ENCODE measurements around the gene CIAPIN1.
"Not testable (repeated sequence)": the region's sequence is repeated elsewhere in the genome, so short reads cannot be mapped to it uniquely, and the experiment has no call there.

CIAPIN1 gene

GRCh38 chr16:57405097-57405496, 42.1 kb downstream of the CIAPIN1 start:
- Histone ChIP-seq H3K79me1 (ENCODE audit: low read length) (no peaks in the 10 kb centered on the region), H4K8ac (ENCODE audit: low read depth, low read length) (no peak overlapping the region)

DNA sequence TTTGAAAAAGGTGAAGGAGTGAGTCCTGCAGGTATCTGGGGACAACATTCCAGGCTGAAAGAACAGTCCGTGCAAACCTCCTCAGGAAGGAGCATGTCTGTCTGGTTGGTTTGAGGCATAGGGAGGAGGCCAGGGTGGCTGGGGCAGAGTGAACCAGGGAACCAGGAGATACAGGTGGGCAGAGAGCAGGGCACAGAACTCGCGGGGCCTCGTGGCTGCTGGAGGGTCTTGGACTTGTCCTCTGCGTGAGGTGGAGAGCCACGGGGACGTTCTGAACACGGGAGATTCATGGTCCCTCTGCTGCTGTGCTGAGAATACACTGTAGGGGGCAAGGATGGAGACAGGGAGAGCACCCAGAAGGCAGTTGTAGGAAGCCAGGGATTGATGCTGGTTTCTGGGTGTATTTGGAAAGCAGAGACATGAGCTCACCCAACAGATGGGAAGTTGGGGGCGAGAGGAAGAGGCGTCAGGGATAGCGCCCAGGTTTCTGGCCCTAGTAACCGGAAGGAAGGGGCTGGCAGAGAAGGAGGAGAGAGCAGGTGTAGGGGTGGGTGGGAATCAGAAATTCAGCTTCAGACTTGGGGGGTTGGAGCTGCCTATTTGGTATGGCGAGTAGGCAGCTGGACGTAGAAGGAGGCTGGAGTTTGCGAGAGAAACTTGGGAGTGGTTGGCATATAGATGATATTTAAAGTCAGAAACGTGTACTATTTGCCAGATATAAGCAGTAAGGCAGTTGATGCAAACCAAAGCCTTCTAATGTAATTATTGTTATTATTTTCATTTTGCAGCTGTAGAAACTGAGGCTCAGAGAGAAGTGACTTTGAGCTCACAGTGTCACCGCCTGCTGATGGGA, 43.0 kb downstream of the CIAPIN1 start, which contains the start of gene CCL17:
CCL17 (plus strand) TSS at position 803 of the 853 bp plus-strand sequence. CDS start 9,166 bp downstream, outside the sequence.
- Histone ChIP-seq H3K23ac (ENCODE audit: low read length) (no peak within 1 kb of the TSS), H3K4me1 (ENCODE audit: control insufficient read depth in 1 of 2, insufficient read depth in 2 of 2, low read length in 2 of 2) (no peaks in the 10 kb centered on the region), H3K27me3 (ENCODE audit: insufficient read depth, low read length) (no peaks in the 10 kb centered on the region), H3K9ac (ENCODE audit: low read length) (no peak within 1 kb of the TSS), H2AFZ (ENCODE audit: insufficient read depth, low read length, poor library complexity) (no peak within 1 kb of the TSS), H3K4me2 (ENCODE audit: low read length) (no peak within 1 kb of the TSS), H3K27ac (ENCODE audit: low read depth, low read length) (no peak within 1 kb of the TSS), H4K8ac (ENCODE audit: low read depth, low read length) (no peak within 1 kb of the TSS), H3K36me3 (ENCODE audit: control insufficient read depth in 1 of 2, insufficient read depth in 2 of 2, low read length in 2 of 2) (no peaks in the 10 kb centered on the region), H3K18ac (ENCODE audit: low read length) (no peak within 1 kb of the TSS), H2AK5ac (ENCODE audit: low read length) (no peak within 1 kb of the TSS), H3K4me3 (ENCODE audit: low read depth, low read length) (no peak within 1 kb of the TSS), H2BK120ac (ENCODE audit: insufficient read depth, low read length, poor library complexity) (no peak within 1 kb of the TSS), H3K4ac (ENCODE audit: low read depth, low read length) (no peak within 1 kb of the TSS), H2BK12ac (ENCODE audit: low read length) (no peak within 1 kb of the TSS), H3K9me3 (ENCODE audit: insufficient read depth, low read depth, low read length) (no peaks in the 10 kb centered on the region), H2BK5ac (ENCODE audit: low read depth, low read length, poor library complexity) (no peak within 1 kb of the TSS), H4K12ac (ENCODE audit: low read depth, low read length) (no peak within 1 kb of the TSS), H3K14ac (ENCODE audit: low read length) (no peak within 1 kb of the TSS), H4K91ac (ENCODE audit: low read depth, low read length) (no peak within 1 kb of the TSS), H3K79me1 (ENCODE audit: low read length) (no peaks in the 10 kb centered on the region), H3K79me2 (ENCODE audit: control insufficient read depth, insufficient read depth, low read length, poor library complexity) (no peaks in the 10 kb centered on the region)
- no peak for DNase-seq
- WGBS (ENCODE audit: extremely low coverage, insufficient coverage, insufficient read length), result no CpG with 5 or more reads among the region's 17 CpGs

More at GRCh38 chr16:57405097-57405496, 42.1 kb downstream of the CIAPIN1 start:
- no peak overlapping the region for H3K9ac ChIP-seq (ENCODE audit: low read length)
- no peak overlapping the region for H3K4ac ChIP-seq (ENCODE audit: low read depth, low read length)
- H3K18ac ChIP-seq (ENCODE audit: low read length), result no peak overlapping the region
- H3K23ac ChIP-seq (ENCODE audit: low read length), result no peak overlapping the region
- H3K27ac ChIP-seq (ENCODE audit: low read depth, low read length), result no peak overlapping the region
- H2AK5ac ChIP-seq (ENCODE audit: low read length), result no peak overlapping the region
- H3K9me3 ChIP-seq (ENCODE audit: insufficient read depth, low read depth, low read length), result no peaks in the 10 kb centered on the region
- no peaks in the 10 kb centered on the region for H3K79me2 ChIP-seq (ENCODE audit: control insufficient read depth, insufficient read depth, low read length, poor library complexity)
- no peaks in the 10 kb centered on the region for H3K27me3 ChIP-seq (ENCODE audit: insufficient read depth, low read length)
- H4K91ac ChIP-seq (ENCODE audit: low read depth, low read length), result no peak overlapping the region
- H2BK5ac ChIP-seq (ENCODE audit: low read depth, low read length, poor library complexity), result no peak overlapping the region
- H2BK12ac ChIP-seq (ENCODE audit: low read length), result no peak overlapping the region
- no peaks in the 10 kb centered on the region for H3K36me3 ChIP-seq (ENCODE audit: control insufficient read depth in 1 of 2, insufficient read depth in 2 of 2, low read length in 2 of 2)
- no peak overlapping the region for H2BK120ac ChIP-seq (ENCODE audit: insufficient read depth, low read length, poor library complexity)
- peaks cover 0 to 2% of the 10 kb centered on the region in 2 experiments for H3K4me1 ChIP-seq (ENCODE audit: control insufficient read depth in 1 of 2, insufficient read depth in 2 of 2, low read length in 2 of 2)
- H4K12ac ChIP-seq (ENCODE audit: low read depth, low read length), result no peak overlapping the region
- WGBS (ENCODE audit: extremely low coverage, insufficient coverage, insufficient read length), result no CpG with 5 or more reads among the region's 3 CpGs
- H3K4me3 ChIP-seq (ENCODE audit: low read depth, low read length), result no peak overlapping the region
- H3K14ac ChIP-seq (ENCODE audit: low read length), result no peak overlapping the region
- no peak overlapping the region for H2AFZ ChIP-seq (ENCODE audit: insufficient read depth, low read length, poor library complexity)
- DNase-seq, result no peak
- H3K4me2 ChIP-seq (ENCODE audit: low read length), result no peak overlapping the region

GRCh38 chr16:57401943-57402640, 45.1 kb downstream of the CIAPIN1 start:
- Histone ChIP-seq H3K36me3 (ENCODE audit: control insufficient read depth in 1 of 2, insufficient read depth in 2 of 2, low read length in 2 of 2) (no peaks in the 10 kb centered on the region), H3K23ac (ENCODE audit: low read length) (no peak overlapping the region), H3K79me2 (ENCODE audit: control insufficient read depth, insufficient read depth, low read length, poor library complexity) (no peaks in the 10 kb centered on the region), H3K9me3 (ENCODE audit: insufficient read depth, low read depth, low read length) (no peaks in the 10 kb centered on the region), H3K14ac (ENCODE audit: low read length) (no peak overlapping the region), H2AFZ (ENCODE audit: insufficient read depth, low read length, poor library complexity) (no peak overlapping the region), H3K79me1 (ENCODE audit: low read length) (no peaks in the 10 kb centered on the region), H4K12ac (ENCODE audit: low read depth, low read length) (no peak overlapping the region), H4K8ac (ENCODE audit: low read depth, low read length) (no peak overlapping the region), H3K27ac (ENCODE audit: low read depth, low read length) (no peak overlapping the region), H3K4me2 (ENCODE audit: low read length) (no peak overlapping the region), H2AK5ac (ENCODE audit: low read length) (no peak overlapping the region), H4K91ac (ENCODE audit: low read depth, low read length) (no peak overlapping the region), H2BK12ac (ENCODE audit: low read length) (no peak overlapping the region), H3K18ac (ENCODE audit: low read length) (no peak overlapping the region), H3K4me3 (ENCODE audit: low read depth, low read length) (no peak overlapping the region), H3K27me3 (ENCODE audit: insufficient read depth, low read length) (no peaks in the 10 kb centered on the region), H2BK5ac (ENCODE audit: low read depth, low read length, poor library complexity) (no peak overlapping the region), H2BK120ac (ENCODE audit: insufficient read depth, low read length, poor library complexity) (no peak overlapping the region), H3K4me1 (ENCODE audit: control insufficient read depth in 1 of 2, insufficient read depth in 2 of 2, low read length in 2 of 2) (no peaks in the 10 kb centered on the region), H3K4ac (ENCODE audit: low read depth, low read length) (no peak overlapping the region), H3K9ac (ENCODE audit: low read length) (no peak overlapping the region)
- no peak for DNase-seq
- no CpG with 5 or more reads among the region's 7 CpGs for WGBS (ENCODE audit: extremely low coverage, insufficient coverage, insufficient read length)

- not testable (repeated sequence) for H3K27me3 ChIP-seq (ENCODE audit: insufficient read depth, low read length); H3K4me1 ChIP-seq (ENCODE audit: control insufficient read depth in 1 of 2, insufficient read depth in 2 of 2, low read length in 2 of 2); H3K4ac ChIP-seq (ENCODE audit: low read depth, low read length); H2AK5ac ChIP-seq (ENCODE audit: low read length); H4K8ac ChIP-seq (ENCODE audit: low read depth, low read length); H2BK12ac ChIP-seq (ENCODE audit: low read length); H3K79me2 ChIP-seq (ENCODE audit: control insufficient read depth, insufficient read depth, low read length, poor library complexity); H3K9me3 ChIP-seq (ENCODE audit: insufficient read depth, low read depth, low read length); H2BK5ac ChIP-seq (ENCODE audit: low read depth, low read length, poor library complexity); H4K12ac ChIP-seq (ENCODE audit: low read depth, low read length); H4K91ac ChIP-seq (ENCODE audit: low read depth, low read length); H3K27ac ChIP-seq (ENCODE audit: low read depth, low read length); H3K14ac ChIP-seq (ENCODE audit: low read length); DNase-seq; H3K18ac ChIP-seq (ENCODE audit: low read length); H2AFZ ChIP-seq (ENCODE audit: insufficient read depth, low read length, poor library complexity); H3K9ac ChIP-seq (ENCODE audit: low read length); H3K36me3 ChIP-seq (ENCODE audit: control insufficient read depth in 1 of 2, insufficient read depth in 2 of 2, low read length in 2 of 2); H3K4me2 ChIP-seq (ENCODE audit: low read length); H2BK120ac ChIP-seq (ENCODE audit: insufficient read depth, low read length, poor library complexity); H3K79me1 ChIP-seq (ENCODE audit: low read length); H3K23ac ChIP-seq (ENCODE audit: low read length); H3K4me3 ChIP-seq (ENCODE audit: low read depth, low read length)
- no CpG with 5 or more reads among the region's 4 CpGs for WGBS (ENCODE audit: extremely low coverage, insufficient coverage, insufficient read length)
Observed at GRCh38 chr16:57397493-57397892, 49.7 kb downstream of the CIAPIN1 start.
